Activated T-cell treated with anti-CD3 and anti-CD28 coated beads for 48 hours (primary cell): ENCODE measurements around the gene FICD.

Experiments used
- DNase-seq: peaks from one replicate; pipeline ENCODE4 v3.0.0-alpha.2; 2020; ENCODE audit warnings: low read depth

FICD gene

DNA sequence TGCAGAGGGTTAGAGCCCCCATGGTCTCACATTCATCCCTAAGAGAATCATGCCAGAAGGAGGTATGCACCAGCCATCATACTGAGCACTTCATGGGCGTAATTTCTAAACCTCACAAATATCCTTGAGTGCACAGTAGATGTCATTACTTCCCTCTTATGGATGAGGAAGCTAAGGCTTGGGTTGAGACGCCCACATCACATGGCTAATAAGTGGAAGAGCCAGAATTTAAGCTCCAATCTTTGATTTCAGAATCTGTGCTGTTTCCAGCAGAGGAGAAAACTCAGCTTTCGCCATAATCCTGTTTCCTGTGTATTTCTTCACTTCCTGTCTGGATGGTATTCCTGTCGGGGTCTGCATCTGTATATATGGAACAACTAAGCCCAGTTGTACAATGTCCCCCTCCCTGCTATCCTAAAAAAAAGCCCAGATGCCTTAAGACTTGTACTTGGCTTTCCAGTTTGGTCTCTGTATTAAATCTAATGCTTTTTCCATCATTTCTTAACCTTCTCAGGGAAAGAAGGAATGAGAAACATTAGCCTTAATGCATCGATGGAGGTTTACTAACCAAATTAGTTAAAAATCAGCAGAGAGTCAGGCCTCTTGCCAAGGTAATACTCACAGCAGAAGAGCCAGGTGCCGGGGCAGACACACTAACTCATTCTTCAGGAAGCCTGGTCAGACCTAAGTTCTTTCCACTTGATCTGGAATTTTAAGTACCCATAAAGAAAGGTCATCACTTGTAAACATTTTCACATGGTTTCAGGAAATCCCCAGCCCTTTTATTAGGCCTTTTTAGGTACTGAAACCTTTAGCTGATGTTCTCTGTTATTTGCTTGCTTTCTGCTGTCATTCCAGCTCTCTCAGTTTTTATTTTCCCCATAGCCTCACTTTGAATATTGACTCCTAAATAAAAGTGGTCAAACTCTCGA lies 52.6 kb downstream of the FICD start:
- DNase-seq: no peak

DNA sequence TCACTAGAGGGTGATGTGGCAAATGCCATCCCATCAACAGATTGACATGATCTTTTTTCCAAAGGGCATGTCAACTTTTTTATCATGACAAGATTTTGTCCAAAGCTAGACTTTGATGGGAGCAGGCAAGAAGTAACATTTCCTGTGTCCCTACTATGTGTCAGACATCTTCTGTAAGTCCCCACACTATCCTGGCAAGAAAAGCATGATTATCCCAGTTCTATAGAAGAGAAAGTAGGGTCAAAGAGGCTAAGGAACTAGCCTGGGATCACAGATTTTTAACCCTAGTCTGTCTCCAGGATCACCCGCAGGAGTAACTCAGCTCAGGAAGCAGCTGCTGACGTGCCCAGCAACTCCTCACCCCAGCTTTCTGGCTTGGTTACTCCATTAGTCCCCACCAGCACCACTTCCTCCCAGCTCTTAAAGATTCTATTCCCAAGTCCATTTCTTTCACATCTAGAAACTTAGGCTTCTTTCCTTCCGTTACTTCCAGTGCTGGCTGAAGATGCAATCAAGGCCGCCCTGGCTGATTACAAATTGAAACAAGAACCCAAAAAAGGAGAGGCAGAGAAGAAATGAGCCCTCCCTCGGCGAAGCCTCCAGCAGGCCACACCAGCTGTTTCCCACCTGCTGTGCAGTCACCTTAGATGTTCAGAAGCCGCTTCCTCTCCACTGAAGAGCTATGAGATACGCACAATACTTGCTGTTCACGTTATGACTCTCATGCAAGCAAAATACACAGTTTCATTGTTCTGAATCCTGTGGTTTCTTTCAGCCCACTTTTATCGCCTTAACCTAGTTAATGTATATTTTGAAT lies 53.5 kb downstream of the FICD start:
- peak; percentile 56 for DNase-seq
